NCI-H1048 (cell line): ENCODE measurements around the gene ARSH.
"Not testable (repeated sequence)": the region's sequence is repeated elsewhere in the genome, so short reads cannot be mapped to it uniquely, and the experiment has no call there.

Source experiments
- DNase-seq: peaks from one replicate; lab custom pipeline; 2025; lab: John Stamatoyannopoulos, UW

ARSH gene

DNA sequence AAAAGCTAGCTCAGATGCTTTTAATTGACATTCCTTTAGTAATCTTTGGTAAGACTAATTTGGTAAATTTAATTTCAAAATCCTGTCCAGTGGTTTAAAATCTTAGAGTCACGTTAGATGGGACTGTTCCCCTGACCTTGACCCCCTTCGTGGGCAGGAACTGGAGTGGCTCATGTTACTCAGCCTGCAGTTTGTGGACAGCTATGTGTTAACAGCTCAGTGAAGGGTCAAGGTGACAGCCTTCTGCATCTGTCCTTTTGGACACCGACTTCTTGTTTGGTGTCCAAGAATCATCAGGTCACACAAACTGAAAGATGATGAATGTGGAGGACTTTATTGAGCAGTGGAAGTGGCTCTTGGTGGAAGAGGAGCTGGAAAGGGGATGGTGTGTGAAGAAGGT lies 37.9 kb downstream of the ARSH start:
- no peak for DNase-seq

DNA sequence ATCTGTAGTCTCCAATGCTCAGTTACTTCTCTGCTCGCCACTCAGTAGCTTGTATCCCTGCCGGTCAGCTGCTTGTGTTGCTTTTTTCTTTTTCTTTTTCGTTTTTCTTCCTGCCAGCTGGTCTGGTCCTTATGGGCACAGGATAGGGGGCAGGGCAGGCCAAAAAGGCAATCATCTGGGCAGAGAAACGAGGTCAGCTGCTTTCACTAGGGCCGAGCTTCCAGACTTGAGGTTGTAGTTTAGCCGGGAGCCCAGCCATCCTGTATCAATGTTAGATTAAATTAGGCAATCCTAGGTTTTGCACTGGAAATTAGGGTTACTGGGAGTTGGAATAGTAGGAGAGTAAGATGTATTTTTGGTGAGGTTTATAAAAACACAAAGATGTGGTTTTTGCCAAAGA lies 38.3 kb downstream of the ARSH start:
- no peak for DNase-seq

DNA sequence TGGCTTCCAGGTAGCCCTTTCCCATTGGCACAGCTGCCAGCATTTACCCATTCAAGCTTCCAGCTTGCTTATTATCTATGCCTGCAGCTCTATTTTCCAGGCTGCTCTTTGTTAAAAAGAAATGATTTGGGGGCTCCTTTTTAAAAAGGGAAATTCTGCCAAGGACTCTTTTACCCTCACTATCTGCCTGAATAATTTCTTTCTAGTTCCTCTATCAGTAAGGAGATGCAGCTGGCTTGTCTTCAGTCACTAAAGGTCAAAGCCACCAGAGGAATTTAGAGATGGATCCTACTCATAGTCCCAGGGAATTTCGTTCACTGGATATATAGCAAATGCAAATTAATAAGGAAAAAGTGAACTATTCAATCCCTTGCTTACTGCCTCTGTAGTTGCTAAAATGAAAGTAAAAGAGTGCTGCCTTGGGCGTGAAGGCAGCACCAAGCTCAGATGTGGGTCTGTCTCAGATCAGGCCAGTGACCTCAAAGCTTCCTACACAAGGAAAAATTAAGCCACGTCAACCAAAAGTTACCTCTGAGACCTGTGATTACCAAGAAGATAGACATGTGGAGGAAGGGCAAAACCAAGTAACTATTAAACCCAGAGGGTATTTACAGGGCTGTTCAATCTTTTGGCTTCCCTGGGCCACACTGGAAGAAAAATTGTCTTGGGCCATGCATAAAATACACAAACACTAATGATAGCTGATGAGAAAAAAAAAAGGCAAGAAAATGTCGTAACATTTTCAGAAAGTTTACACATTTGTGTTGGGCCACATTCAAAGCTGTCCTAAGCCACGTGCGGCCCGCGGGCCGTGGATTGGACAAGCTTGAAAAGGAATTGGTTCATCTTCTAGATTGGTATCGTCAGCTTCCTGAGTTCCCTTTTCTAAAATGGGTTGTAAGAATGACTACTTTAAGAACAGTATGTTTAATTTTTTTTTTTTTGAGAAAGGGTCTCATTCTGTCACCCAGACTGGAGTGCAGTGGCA lies 40.2 kb downstream of the ARSH start:
- no peak for DNase-seq

DNA sequence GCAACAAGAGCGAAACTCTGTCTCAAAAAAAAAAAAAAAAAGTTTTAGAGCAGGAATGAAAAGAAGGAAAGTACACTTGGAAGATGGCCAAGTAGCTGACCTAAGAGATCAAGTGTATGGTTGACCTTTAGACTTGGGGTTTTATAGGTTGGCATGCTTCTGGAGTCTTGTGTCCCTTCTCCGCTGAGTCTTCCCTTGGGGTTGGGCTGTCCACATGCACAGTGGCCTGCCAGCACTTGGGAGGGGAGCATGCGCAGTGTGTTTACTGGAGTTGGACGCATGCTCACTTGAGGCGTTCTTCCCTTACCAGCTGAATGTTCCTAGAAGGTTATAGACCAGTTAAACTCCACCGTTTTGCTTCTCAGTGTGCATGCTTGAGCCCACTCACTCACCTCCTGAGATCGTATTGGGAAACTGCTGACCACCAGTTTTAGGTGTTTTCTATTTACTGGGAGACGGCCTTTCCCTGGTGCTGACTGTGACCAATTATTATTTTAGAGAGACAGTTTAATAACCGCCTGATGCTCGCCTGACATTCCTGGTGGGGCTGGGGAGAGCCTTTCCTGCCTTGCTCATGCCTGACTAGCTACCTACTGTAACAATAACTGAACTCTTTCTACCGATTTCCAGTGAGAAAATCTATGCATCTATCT lies 44.3 kb downstream of the ARSH start:
- not testable (repeated sequence) for DNase-seq

DNA sequence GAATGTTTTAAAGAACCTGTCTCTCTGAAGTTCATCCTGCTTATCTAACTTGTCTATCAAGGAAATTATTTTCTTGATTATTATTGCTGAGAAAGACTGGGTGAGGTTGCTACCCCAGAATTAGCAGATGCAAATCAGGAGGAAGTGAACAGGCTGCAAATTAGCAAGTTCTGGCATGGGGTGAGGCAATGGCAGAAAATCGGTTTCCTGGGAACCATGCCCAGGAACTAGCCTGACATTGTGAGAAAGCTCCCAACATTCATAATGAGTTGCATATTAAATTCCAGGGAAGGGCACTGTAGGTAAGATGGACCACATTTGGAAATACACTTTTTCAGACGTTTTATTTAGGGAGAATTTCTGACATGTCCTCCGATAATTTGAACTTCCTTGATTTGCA lies 46.5 kb downstream of the ARSH start:
- DNase-seq = no peak

DNA sequence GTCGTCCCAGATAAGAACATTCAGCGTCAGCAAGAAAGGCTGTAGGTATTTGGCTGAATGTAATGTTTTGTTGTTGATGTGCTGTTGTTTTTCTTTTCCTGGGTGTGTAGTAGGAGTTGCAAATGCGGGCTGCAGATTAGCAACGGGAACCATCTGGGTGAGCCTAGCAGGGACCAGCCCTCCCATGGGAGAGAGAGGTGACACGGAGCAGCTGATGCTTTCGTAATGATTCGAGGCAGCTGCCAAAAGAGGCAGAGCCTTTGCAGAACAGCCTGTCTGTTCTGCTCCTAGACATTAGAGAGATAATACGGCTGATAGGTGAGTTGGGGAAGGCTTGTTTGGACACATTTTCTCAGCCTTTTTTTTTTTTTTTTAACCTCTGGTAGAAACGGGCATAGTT lies 60.2 kb downstream of the ARSH start:
- no peak for DNase-seq

DNA sequence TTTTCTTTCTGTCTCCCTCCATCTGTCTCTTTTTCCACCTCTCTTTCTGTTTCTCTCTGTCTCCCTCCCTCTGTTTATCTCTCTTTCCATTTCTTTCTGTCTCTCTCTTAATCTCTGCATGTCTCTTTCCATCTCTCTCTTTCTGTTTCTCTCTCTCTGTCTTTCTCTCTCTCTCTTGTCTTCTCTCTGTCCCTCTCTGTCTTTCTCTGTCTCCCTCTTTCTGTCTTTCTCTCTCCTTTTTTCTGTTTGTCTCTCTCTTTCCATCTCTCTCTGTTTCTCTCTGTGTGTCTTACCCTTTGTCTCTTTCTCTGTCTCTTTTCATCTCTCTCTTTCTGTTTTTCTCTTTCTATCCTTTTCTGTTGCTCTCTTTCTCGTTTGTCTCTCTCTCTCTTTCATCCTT lies 69.6 kb downstream of the ARSH start:
- no peak for DNase-seq

DNA sequence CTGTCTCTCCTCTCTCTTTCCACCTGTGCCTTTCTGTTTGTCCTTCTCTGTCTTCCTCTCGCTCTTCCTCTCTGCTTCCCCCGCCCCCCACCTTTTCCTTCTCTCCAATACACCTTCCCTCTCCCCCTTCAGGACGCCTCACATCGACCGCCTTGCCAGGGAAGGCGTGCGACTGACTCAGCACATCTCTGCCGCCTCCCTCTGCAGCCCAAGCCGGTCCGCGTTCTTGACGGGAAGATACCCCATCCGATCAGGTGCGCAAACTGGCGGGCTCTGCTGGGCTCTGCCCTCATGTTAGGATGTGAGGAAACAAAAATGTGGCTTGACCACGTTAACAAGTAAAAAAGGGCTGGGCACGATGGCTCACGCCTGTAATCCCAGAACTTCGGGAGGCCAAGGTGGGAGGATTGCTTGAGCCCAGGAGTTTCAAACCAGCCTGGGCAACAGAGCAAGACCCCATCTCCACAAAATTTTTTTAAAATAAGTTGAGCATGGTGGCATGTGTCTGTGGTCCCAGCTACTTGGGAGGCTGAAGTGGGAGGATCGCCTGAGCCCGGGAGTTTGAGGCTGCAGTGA lies 70.2 kb downstream of the ARSH start:
- DNase-seq = no peak
